Calu3 (cell line): ENCODE results near the gene HMCN2. TPM values are rescaled to one million over a fixed set of nuclear protein-coding genes. Genes with fewer than 3 reads are reported as not detected.

Experiments used
- BruUV-seq: library from RNA; stranded (reverse); fragments of 400-500 nt; replicated peaks from 2 replicates; lab custom pipeline; 2021; lab: Mats Ljungman, UMichigan
- CTCF ChIA-PET: fragments of 300-600 bp; sonication (Branson Sonifier 250); formaldehyde crosslinking; loops from one replicate; lab custom pipeline; 2022; ENCODE audit warnings: antibody characterized with exemption; lab: Charles Lee
- DNase-seq: peaks from one replicate; pipeline ENCODE4 v3.0.0; 2022
- H3K27ac Mint-ChIP-seq: one replicate; pipeline ENCODE4 v1.8.0; 2022; ENCODE audit warnings: mixed read lengths; ENCODE audit not compliant: unreplicated experiment
- H3K27me3 Mint-ChIP-seq: one replicate; pipeline ENCODE4 v1.8.0; 2022; ENCODE audit warnings: mixed read lengths; ENCODE audit not compliant: unreplicated experiment
- H3K36me3 Mint-ChIP-seq: one replicate; pipeline ENCODE4 v1.8.0; 2022; ENCODE audit warnings: mild to moderate bottlenecking, moderate library complexity, mixed read lengths; ENCODE audit not compliant: insufficient read depth, unreplicated experiment
- H3K4me1 Mint-ChIP-seq: one replicate; pipeline ENCODE4 v1.8.0; 2022; ENCODE audit warnings: mild to moderate bottlenecking, low read depth, mixed read lengths; ENCODE audit not compliant: unreplicated experiment
- H3K4me3 Mint-ChIP-seq: one replicate; pipeline ENCODE4 v1.8.0; 2022; ENCODE audit warnings: mild to moderate bottlenecking, low read depth, moderate library complexity, mixed read lengths; ENCODE audit not compliant: unreplicated experiment
- H3K9me3 Mint-ChIP-seq: one replicate; pipeline ENCODE4 v1.8.0; 2022; ENCODE audit warnings: low read depth, mixed read lengths; ENCODE audit not compliant: unreplicated experiment
- intact Hi-C: fragments of 100-400 bp; cut with micrococcal nuclease; formaldehyde crosslinking; loops from one replicate; pipeline ENCODE4 v1.10.0; 2022; ENCODE audit not compliant: unreplicated experiment
- total RNA-seq: library from RNA; stranded (reverse); gene quantifications from 2 replicates; pipeline ENCODE4 v1.2.3, GENCODE V29; 2022
- TF ChIP-seq, protein P1 (sequence below): fragments of 200-600 bp; IDR thresholded peaks from one replicate; pipeline ENCODE4 v1.8.0; 2022; ENCODE audit warnings: antibody characterized with exemption; ENCODE audit not compliant: unreplicated experiment

HMCN2 gene
- total RNA-seq, 1 experiment from 2014 or later: not detected

DNA sequence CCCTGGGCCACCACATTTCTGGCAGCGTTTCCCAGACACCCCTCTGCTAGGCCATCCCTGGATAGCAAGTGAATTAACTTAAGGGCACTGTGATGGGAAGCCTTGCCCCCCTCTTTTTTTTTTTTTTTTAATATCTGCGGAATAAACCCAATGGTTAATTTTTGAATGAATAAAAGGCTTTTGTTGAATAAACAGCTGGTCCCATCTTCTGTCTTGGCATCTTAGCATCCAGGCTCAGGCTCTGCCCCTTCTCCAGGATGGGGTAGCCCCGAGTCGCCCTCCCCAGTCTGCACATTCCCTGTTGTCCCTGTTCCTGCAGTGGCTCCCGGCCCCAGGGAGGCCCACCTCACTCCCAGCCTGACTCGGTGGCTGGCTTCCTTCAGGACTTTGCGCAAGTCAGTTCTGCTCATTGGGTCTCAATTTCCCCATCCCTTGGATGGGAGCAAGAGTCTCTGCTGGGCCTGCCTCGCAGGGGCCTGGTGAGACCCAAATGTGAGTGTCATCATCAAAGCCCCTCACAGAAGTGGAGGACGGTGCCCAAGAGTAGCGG, 29.0 kb upstream of the HMCN2 start:
- Mint-ChIP-seq H3K27me3 (no peaks in the 10 kb centered on the region), H3K4me1 (no peaks in the 10 kb centered on the region), H3K36me3 (no peaks in the 10 kb centered on the region), H3K27ac (no peak overlapping the region), H3K9me3 (no peaks in the 10 kb centered on the region), H3K4me3 (no peak overlapping the region)
- DNase-seq: no peak
- no TSS peak for BruUV-seq
- CTCF ChIA-PET: interaction anchor here (0.6 to 1.0 kb wide), 5 partner anchors 80 to 448 kb away, joined by 3 to 5 read pairs (median 3); no protein-coding TSS in a partner anchor
- intact Hi-C loops: loop anchor here (1.0 kb wide), 1 partner anchor 129 kb away; no protein-coding TSS in a partner anchor
- TF ChIP-seq, protein P1, sequence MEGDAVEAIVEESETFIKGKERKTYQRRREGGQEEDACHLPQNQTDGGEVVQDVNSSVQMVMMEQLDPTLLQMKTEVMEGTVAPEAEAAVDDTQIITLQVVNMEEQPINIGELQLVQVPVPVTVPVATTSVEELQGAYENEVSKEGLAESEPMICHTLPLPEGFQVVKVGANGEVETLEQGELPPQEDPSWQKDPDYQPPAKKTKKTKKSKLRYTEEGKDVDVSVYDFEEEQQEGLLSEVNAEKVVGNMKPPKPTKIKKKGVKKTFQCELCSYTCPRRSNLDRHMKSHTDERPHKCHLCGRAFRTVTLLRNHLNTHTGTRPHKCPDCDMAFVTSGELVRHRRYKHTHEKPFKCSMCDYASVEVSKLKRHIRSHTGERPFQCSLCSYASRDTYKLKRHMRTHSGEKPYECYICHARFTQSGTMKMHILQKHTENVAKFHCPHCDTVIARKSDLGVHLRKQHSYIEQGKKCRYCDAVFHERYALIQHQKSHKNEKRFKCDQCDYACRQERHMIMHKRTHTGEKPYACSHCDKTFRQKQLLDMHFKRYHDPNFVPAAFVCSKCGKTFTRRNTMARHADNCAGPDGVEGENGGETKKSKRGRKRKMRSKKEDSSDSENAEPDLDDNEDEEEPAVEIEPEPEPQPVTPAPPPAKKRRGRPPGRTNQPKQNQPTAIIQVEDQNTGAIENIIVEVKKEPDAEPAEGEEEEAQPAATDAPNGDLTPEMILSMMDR: no peak

DNA sequence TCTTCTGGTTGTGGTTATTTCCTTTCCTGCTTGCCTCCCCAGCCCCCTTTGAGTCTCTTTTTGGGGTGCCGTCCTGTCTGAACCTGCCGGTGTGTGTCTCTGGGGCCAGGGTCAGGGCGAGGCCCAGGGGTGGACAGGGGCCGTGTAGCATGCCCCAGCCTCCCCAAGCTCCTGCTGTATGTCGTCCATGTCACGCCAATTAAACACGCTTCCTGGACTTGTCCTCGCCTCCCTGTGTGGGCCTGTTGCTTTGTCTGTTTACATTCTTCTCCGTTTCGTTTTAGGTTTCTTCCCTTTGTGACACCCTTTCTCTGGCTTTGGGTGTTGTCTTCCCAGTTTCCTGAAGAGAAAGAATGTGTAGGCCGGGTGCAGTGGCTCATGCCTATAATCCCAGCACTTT, 28.5 kb upstream of the HMCN2 start:
- intact Hi-C loops: no loop called here
- no peaks in the 10 kb centered on the region for H3K27me3 Mint-ChIP-seq
- no peaks in the 10 kb centered on the region for H3K4me1 Mint-ChIP-seq
- TF ChIP-seq, protein P1: no peak
- no TSS peak for BruUV-seq
- DNase-seq: no peak
- no peak overlapping the region for H3K4me3 Mint-ChIP-seq
- CTCF ChIA-PET: interaction anchor here (0.7 kb wide), 1 partner anchor 91 kb away, joined by 3 read pairs; no protein-coding TSS in a partner anchor
- H3K9me3 Mint-ChIP-seq: no peaks in the 10 kb centered on the region
- no peak overlapping the region for H3K27ac Mint-ChIP-seq
- H3K36me3 Mint-ChIP-seq: no peaks in the 10 kb centered on the region

DNA sequence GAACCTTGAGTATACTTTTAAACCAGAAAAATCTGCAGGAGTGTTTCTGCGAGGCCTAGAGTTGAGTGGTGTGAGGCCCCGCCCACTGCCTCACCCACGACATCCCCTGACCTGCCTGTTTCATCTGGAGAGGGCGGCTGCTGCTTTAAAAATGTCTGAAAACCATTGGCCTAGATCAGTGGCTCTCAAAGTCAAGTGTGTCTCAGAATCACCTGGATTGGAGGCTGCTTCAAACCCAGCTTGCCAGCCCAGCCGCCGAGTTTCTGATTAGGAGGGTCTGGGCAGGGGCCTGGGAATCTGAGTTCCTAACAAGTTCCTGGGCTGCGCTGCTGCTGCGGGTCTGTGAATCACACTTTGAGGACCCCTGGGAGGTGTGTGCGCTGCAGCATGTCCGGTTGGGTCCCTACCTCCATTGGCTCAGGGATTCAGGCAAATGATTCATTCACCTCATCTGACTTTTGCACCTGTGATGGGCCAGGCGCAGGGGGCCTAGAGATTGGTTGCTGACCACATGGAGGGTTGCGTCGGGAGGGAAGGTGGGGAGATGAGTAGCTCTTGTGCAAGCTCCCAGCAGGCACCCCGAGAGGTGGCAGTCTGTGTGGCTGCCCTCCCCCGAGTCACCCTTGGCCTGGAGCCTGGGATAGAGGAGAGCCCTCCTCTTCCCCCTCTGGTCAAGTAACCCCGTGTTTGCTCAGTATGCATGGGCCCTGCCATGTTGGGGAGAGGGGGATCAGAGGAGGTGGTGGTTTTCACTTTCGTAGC, 27.6 kb upstream of the HMCN2 start:
- Mint-ChIP-seq H3K9me3 (no peaks in the 10 kb centered on the region), H3K4me1 (no peaks in the 10 kb centered on the region), H3K27ac (no peak overlapping the region), H3K4me3 (no peak overlapping the region), H3K36me3 (no peaks in the 10 kb centered on the region), H3K27me3 (no peaks in the 10 kb centered on the region)
- no peak for DNase-seq
- no TSS peak for BruUV-seq
- TF ChIP-seq, protein P1: no peak
- CTCF ChIA-PET: no interaction called here
- intact Hi-C loops: no loop called here

DNA sequence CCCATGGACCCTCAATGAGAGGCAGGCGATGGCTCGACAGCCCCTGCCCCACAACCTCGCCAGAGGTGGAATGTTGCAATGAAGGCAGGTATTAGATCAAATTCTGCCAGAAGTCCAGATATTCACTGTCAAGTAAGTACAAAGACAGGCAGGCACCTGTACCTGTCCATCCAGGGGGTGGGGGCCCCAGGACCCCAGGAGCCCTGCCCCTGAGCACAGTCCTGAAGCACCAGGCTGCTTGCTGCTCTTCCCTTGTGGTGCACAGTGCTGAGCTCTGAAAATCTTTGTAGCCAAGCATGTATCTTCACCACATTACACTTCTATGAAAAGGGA, 26.2 kb upstream of the HMCN2 start:
- Mint-ChIP-seq H3K27ac (no peak overlapping the region), H3K4me1 (no peaks in the 10 kb centered on the region), H3K27me3 (no peaks in the 10 kb centered on the region), H3K4me3 (no peak overlapping the region), H3K9me3 (no peaks in the 10 kb centered on the region), H3K36me3 (no peaks in the 10 kb centered on the region)
- intact Hi-C loops: no loop called here
- CTCF ChIA-PET: no interaction called here
- no peak for DNase-seq
- TF ChIP-seq, protein P1: no peak
- no TSS peak for BruUV-seq
